Mucosa of gallbladder (tissue), 1 donor: ENCODE results near the gene SNX8. TPM values are rescaled to one million over a fixed set of nuclear protein-coding genes. Genes with fewer than 3 reads are reported as not detected.
"Not testable (repeated sequence)": the region's sequence is repeated elsewhere in the genome, so short reads cannot be mapped to it uniquely, and the experiment has no call there.

Experiments
- DNase-seq: peaks from one replicate; pipeline ENCODE4 v3.0.0-alpha.2; 2020; ENCODE audit warnings: low spot score
- total RNA-seq: library from RNA; stranded (reverse); gene quantifications from one replicate; pipeline ENCODE4 v1.2.1, GENCODE V29; 2021
- donor health status: DM: no; HTN: no; CAD: no.

The SNX8 gene, protein sequence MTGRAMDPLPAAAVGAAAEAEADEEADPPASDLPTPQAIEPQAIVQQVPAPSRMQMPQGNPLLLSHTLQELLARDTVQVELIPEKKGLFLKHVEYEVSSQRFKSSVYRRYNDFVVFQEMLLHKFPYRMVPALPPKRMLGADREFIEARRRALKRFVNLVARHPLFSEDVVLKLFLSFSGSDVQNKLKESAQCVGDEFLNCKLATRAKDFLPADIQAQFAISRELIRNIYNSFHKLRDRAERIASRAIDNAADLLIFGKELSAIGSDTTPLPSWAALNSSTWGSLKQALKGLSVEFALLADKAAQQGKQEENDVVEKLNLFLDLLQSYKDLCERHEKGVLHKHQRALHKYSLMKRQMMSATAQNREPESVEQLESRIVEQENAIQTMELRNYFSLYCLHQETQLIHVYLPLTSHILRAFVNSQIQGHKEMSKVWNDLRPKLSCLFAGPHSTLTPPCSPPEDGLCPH
- total RNA-seq = 20.5 TPM

DNA sequence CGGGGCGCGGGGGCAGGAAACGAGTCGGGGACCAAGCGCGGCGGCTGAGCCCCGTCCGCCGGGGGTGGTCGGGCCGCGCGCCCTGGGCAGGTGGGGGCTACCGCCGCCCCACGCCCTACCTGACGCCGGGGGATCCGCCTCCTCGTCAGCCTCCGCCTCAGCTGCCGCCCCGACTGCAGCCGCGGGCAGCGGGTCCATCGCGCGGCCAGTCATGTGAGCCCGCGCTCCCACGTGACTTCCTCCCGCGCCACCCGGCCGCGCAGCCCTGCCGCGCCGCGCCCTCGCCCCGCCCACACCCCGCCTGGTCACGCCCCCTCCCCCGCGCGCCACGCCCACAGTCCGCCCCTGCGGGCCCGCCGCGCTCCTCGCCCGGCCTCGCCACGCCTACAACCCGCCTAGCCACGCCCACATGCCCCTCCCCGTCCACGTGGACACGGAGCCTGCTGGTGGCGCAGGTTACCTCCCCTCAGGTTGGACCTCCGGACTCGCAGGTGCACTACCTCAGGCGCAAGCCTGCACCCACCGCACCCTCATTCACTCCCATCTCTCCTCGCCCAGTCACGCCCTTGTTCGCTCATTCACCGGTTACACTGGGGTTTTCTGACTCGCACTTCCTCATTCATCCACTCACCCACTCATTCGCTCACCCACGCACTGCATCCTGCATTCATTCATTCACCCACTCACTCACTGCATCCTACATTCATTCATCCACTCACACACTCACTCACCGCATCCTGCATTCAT lies at the start of gene SNX8:
SNX8 (minus strand) TSS at position 233 of the 747 bp plus-strand sequence; CDS start at position 213, 20 bp downstream.
- DNase-seq = peak; percentile 93

DNA sequence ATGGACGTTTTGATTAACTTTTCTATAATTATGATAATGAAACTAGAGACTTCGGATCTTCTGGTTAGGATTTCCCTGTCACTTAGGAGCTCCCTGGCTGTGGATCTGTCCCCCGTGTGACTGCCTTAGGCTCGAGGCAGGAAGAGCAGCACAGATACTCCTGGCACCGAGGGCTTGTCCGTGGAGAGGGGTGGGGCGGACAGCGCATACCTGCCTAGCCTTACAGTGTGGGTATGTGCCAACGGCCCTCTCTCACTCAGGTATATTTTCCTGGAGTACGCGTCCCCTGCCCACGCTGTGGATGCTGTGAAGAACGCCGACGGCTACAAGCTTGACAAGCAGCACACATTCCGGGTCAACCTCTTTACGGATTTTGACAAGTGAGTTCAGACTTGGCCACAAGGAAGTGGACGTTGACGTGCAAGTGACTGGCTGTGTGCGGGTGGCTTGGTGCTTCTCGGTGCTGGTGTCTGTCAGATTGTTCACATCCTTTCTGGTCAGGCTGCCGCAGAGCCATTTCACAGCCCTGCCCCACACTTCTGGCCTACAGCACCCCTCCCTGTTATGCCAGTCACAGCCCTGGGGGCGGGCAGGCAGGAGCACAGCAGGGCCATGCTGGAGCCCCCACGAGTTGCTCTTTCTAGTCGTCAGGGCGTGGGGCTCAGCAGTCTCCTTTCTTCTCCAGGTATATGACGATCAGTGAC lies 48.3 kb upstream of the SNX8 start:
- no peak for DNase-seq

DNA sequence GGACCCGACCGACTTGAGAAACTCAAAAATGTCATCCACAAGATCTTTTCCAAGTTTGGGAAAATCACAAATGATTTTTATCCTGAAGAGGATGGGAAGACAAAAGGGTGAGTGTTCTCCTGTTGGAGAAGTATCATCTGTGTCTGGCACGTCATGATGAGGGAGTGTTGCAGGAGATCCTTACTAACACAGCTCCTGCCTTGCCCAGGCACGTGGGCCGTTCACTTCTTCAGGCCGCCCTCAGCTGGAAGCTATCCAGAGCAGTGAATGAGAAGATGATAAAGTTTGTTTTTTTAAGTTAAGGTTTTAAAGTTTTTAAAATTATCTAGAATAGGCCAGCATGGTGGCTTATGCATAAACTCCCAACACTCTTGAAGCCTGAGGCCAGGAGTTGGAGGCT lies 46.6 kb upstream of the SNX8 start:
- no peak for DNase-seq

DNA sequence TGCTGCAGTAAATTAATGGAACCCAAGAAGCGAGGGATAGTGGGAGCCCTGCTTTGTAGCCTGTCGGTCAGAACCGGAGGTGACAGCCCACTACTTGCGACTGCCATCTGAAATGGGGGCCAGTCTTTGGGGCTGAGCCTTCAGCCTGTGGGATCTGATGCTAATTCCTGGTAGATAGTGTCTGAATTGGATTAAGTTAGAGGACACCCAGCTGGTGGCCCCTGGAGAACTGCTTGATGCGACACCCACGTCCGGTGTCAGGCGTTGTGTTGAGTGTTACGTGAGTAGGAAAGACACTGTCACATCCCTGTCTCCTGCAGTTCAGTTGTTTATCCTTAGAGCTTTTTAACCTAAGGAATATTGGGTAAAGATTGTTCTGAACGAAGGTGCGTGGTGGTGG lies 45.4 kb upstream of the SNX8 start:
- no peak for DNase-seq

DNA sequence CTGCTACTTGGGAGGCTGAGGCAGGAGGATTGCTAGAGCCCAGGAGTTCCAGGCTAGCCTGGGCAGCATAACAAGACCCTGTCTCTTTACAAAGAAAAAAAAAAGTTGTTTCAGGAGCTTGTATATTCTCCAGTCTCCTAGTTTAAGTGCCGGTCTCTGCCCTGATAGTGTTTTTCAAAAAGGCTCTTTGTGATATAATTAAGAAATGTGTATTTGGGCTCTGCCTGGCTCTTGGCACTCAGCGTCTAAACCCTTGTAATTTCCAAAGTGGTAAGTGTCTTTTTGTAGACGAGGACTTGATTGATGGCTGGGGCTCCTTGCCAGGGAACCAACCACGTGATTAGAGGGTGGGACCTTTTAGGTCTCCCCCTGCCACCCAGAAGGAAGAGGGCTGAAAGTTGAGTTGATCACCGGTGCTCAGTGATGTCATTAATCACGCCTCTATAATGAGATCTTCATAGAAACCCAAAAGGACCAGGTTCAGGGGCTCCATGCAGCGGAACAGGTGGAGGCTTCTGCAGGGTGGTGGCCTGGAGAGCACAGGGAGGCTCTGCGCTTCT lies 44.8 kb upstream of the SNX8 start:
- no peak for DNase-seq

DNA sequence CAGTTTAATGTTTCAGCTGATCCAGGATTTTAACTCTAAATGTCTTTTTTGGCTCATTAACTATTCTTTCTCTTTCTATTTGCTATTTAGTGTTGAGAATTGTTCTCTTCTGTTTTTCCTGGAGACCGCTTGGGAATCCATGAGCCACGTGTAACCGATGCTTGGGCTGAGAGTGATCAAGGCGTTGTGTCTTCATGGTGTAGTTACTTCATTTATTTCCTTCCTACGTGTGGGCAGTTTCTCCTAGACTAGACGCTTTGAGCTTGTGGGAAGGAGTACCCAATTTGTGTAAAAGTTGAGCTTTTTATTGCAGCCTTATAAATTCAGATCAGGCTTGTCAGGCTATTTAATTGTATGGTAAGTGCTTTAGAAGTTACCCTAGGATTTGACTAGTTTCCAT lies 43.3 kb upstream of the SNX8 start:
- DNase-seq = no peak

DNA sequence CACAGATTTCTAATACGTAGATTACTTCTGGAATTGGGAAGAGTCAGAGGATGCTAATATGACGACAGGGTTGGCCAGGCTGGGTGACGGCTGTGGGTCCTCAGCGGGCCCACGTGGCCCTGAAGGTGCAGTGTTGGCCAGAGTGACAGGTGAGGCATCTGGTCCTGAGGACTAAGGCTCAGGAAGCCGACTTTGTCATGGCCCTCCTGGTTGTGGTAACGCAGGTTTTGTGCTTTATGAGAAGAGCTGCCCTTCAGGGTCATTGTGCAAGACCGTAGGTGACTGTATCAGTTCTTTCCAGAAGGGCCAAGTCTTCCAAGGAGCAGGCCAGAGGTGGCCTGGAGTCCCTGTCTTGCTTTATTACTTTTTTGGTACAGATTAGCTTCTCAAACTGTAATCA lies 42.9 kb upstream of the SNX8 start:
- DNase-seq = no peak

DNA sequence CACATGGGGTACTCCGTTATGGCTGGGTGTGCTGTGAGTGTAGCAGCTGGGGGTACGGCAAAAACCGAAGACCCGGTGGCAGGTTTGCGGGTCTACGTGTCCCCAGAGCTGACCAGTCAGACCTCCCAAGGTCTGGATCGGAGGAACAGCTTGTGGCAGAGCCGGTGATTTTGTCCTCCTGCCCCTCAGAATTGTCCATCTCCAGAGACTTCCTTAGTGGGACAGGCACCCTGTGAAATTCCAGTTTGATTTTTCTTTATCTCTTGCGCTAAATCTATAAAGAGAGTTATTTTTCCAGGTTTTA lies 41.4 kb upstream of the SNX8 start:
- no peak for DNase-seq

DNA sequence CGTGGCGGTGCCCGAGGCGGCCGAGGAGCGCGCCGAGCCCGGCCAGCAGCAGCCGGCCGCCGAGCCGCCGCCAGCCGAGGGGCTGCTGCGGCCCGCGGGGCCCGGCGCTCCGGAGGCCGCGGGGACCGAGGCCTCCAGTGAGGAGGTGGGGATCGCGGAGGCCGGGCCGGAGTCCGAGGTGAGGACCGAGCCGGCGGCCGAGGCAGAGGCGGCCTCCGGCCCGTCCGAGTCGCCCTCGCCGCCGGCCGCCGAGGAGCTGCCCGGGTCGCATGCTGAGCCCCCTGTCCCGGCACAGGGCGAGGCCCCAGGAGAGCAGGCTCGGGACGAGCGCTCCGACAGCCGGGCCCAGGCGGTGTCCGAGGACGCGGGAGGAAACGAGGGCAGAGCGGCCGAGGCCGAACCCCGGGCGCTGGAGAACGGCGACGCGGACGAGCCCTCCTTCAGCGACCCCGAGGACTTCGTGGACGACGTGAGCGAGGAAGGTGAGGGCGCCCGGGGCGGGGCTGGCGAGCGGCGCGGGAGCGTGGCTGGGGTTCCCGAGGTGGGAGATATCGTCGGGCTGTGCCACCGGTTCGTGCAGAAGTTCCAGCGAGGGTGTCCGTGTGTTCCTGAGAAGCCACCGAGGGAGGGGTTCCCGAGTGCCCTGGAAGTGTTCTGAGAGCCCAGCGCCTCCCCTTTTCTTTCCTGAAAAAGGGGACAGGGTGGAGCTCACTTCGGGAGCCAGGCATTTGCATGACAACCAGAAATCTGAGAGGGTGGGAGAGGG lies 40.9 kb upstream of the SNX8 start:
- DNase-seq = no peak

DNA sequence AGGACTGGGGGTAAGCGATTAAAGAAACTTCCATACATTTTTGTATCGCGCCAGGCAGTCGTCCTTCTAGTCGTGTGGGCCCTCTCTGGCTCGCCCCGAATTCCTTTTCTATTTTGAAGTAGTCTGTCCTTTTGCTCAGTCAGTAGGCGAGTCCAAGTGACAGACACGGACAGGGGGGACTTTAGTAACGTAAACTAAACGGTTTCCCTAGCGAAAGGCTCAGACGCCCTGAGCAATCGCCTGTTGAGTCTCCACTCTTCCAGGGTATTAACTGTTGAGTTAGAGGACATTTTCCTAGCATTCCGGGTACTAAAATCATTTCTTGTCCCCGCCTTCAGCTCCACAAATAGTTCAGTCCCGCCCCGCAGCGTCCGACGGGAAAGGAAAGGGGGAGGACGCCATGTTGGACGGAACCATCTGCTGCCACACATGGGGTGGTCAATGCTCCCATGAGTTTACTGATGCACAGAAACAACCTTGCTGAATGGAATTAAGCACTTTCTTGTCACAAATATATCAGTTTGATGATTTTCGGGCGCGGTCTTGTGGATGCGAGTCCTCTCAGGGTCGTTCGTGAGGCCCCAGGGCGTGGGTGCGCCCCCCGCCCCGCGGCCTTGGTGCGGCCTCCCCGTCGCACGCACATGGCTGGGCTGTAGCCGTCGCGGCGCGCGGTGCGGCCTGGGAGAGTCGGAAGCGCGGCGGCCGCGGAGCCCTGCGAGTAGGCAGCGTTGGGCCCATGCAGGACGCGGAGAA lies 40.1 kb upstream of the SNX8 start, which contains the start of gene EIF3B:
EIF3B (plus strand) TSS at position 642 of the 753 bp plus-strand sequence; CDS start at position 737, 95 bp downstream.
- DNase-seq = peak; percentile 88

DNA sequence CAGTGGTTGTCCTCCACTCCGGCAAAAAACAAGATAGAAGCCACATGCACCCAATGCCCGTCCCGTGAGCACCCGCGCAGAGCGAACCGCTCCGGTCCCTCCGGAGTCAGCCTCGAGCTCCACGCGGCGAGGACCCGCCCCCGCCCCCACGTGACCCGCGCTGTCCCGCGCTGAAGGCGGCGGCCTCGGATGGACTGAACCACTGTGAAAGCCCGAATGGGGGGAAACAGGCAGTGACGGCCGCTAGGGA lies 39.6 kb upstream of the SNX8 start:
- peak; percentile 91 for DNase-seq

DNA sequence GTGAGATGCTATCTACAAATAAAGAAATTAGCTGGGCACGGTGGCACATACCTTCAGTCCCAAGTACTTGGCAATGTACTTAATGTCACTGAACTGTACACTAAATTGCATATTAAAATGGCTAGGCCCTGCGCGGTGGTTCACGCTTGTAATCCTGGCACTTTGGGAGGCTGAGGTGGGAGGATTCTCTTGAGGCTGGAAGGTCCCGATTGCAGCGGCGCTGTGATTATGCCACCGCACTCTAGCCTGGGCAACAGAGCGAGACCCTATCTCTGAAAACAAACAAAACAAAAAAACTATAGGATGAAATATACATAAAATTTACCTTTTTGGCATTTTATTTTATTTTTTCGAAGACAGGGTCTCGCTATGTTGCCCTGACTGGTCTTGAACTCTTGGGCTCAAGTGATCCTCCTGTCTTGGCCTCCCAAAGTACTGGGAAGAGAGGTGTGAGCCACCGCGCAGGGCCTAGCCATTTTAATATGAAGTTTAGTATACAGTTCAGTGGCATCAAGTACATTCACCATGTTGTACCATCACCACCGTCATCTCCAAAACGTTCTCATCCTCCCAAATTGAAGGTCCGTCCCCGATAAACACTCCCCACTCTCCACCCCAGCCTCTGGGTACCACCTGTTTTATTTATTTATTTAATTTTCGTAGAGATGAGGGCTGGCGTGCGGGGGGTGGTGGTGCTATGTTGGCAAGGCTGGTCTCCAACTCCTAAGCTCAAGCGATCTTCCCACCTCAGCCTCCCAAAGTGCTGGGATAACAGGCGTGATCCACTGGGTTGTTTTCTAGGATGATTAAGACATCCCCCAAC lies 39.1 kb upstream of the SNX8 start:
- DNase-seq = peak; percentile 14

DNA sequence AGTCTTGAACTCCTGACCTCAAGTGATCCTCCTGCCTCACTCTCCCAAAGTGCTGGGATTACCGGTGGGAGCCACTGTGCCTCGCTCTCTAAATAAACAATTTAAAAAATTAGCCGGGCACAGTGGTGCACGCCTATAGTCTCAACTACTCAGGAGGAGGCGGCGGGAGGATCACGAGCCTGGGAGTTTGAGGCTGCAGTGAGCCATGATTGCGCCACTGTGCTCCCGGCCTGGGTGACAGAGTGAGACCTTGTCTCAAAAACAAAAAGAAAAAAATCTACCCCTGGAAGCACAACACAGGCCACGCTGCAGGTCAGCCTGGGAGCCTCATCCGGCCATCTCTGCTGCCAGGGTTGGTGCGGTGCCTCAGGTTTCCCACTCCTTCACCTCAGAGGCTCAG lies 36.6 kb upstream of the SNX8 start:
- no peak for DNase-seq

DNA sequence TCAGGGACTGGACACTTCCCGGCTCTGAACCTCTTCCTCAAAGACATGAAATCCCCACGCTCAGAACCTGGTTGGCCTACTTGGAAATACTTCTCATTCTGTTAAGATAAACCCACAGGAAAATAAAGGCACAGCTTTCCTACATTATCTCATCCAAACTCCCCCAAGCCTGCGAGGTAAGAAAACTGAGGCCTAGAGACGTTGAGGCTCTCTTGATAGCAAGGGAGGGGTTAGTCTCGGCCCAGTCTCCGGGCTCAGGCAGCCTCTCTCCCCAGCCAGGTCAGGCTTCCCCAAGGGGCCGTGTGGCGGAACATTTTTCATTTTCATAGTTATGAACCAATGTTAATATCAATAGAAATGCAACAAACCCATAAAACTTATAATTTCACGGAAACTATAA lies 35.8 kb upstream of the SNX8 start:
- DNase-seq = no peak

DNA sequence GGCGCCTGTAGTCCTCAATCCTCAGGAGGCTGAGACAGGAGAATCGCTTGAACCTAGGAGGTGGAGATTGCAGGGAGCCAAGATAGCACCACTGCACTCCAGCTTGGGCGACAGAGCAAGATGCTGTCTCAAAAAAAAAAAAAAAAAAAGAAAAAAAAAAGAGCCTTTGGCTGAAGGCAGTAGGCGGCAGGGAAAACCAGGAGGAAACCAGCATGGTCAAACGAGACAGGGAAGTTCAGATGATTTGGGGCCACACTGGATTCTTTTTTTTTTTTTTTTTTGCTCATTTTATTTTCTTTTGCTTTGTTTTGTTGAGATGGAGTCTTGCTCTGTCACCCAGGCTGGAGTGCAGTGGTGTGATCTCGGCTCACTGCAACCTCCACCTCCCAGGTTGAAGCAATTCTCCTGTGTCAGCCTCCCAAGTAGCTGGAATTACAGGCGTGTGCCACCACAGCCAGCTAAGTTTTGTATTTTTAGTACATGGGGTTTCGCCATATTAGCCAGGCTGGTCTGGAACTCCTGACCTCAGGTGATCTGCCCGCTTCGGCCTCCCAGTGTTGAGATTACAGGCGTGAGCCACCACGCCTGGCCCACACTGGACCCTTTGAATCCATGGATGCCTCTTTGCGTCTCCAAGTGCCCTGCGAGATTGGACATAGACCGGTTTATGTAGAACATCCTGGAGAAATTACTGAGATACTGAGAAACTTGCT lies 33.3 kb upstream of the SNX8 start:
- not testable (repeated sequence) for DNase-seq

DNA sequence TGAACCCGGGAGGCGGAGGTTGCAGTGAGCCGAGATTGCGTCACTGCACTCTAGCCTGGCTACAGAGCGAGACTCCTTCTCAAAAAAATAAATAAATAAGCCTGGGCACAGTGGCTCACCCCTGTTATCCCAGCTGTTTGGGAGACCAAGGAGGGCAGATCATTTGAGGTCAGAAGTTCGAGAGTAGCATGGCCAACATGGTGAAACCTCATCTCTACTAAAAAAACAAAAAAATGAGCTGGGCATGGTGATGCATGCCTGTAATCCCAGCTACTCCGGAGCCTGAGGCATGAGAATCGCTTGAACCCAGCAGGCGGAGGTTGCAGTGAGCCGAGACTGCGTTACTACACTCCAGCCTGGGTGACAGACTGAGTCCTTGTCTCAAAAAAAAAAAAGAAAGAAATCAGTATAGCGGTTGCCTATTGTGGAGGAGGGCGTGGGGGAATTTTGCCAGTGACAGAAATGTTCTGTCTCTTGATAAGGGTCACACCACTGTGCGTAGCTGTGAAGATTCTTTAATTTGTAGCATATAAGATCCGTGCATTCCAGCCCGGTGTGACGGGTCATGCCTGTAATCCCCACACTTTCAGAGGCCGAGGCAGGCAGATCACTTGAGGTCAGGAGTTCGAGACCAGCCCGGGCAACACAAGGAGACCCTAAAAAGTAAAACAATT lies 22.5 kb upstream of the SNX8 start:
- no peak for DNase-seq

DNA sequence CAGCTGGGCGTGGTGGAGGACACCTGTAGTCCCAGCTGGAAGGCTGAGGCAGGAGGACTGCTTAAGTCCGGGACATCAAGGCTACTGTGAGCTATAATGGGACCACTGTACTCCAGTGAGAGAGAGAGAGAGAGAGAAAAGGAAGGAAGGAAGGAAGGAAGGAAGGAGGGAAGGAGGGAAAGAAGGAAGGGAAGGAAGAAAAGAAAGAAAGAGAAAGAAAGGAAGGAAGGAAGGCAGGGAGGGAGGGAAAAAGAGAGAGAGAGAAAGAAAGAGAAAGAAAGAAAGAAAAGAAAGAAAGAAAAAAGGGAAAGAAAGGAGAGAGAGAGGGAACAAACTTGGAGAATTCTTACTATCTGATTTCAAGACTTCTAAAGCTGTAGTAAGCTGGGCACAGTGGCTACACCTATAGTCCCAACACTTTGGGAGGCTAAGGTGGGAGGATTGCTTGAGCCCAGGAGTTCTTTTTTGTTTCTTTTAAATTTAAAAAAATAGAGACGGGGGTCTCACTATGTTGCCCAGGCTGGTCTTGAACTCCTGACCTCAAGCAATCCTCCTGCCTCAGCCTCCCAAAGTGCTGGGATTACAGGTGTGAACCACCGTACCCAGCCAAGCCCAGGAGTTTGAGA lies 18.5 kb upstream of the SNX8 start:
- not testable (repeated sequence) for DNase-seq

DNA sequence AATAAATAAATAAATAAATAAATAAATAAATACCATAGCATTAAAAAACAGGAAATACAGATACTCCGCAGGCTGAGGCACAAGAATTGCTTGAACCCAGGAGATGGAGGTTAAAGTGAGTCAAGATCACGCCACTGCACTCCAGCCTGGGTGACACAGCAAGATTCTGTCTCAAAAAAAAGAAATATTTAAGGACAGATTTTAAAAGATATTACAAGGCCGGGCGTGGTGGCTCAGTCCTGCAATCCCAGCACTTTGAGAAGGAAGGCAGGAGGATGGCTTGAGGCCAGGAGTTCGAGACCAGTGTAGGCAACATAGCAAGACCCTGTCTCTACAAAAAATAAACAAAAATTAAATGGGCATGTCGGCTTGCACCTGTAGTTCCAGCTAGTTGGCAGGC lies 17.5 kb upstream of the SNX8 start:
- DNase-seq = no peak
